HT-29 (cell line): ENCODE data around the gene FRRS1. TPM values are rescaled to one million over a fixed set of nuclear protein-coding genes. Genes with fewer than 3 reads are reported as not detected.

Experiments
- DNase-seq: peaks from one replicate; pipeline ENCODE4 v3.0.0-alpha.2; 2015; ENCODE audit warnings: low spot score
- small RNA-seq: library from RNA; depleted of rRNA; stranded (forward); fragments of <200 nt; gene quantifications from one replicate; pipeline ENCODE3, GENCODE V24; 2014
- total RNA-seq: library from RNA; depleted of rRNA; stranded (reverse); fragments of >200 nt; shearing (Covaris generic); gene quantifications from 2 replicates; pipeline ENCODE4 v1.2.3, GENCODE V29; 2014; rRNA removed

Gene FRRS1
- total RNA-seq, 1 experiment from 2014 or later: 9.0 TPM

DNA sequence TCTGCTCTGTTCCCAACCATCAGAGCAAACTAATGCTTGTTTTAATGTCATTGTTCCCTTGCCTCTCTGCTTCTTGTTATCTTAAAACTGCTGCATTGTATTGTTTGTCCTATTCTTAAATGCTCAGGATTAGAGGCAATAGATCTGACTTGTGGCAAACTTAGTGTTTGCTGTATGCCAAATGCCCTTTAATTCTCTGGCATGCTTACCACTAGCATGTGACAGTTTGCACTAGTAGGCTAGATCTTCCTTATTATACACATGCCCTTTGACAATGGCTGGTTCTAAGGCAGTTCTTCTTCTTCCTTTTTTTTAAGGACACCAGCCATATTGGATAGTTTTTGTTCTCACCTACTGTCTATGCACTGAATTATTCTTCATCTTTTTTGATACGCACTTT is 90.4 kb downstream of the FRRS1 start:
- DNase-seq: no peak

DNA sequence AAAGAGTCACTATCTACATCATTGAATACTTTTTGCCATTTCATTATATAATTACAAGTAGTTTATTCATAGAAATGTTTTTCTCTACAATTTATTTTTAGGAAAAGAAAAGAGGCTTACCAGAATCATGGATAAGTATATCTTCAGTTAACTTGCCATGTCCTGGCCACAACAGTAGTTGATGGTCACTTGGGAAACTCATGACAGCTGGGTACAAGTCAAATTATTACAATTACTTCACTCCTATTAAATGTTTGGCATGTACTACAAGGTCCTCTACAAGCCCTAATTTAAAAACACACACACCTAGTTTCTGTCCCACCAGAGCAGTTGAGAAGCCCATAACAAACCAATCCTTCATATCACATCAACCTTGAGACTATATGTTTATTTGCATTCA is 91.1 kb downstream of the FRRS1 start:
- DNase-seq: no peak

DNA sequence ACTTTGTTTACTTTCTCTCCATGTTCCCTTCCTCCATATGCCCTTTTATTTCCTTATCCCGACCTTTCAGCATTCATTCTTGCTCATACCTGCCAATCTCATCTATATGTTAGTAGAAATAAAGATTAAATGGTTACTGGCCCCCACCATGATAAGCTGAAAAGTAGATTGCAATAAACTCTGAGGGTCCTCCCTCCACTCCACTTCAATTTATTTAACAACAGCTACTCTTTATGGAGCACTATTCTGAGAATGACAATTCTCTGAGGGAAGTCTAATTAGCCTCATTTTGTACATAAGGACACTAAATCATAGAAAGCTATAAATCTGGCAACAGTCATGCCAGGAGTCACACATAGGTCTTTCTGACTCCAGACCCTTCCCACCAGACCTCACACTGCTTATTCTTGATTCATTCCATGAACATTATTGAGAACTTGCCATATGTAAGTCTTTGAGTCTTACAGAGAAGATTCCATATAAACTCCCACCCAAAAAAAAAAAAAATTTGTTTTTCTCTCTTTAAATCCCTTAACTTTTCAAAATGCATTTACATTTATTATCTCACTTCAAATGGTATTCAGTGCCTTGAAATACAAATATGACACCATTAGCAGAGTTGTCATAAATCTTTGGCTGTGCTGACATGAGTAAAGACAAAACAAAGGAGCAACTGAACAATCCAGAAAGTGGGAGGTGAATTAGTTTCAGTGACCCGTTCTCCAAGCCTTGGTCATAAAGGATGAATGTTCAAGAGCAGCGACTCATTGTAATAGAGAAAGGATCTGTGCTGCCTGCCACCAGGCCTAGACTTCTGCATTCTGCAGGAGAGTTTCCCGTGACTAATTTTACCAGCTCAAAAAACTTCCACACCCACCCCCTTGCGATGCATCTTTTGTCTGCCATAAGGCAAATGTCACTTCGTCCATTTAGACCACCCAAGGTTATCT is 92.0 kb downstream of the FRRS1 start:
- DNase-seq: no peak

DNA sequence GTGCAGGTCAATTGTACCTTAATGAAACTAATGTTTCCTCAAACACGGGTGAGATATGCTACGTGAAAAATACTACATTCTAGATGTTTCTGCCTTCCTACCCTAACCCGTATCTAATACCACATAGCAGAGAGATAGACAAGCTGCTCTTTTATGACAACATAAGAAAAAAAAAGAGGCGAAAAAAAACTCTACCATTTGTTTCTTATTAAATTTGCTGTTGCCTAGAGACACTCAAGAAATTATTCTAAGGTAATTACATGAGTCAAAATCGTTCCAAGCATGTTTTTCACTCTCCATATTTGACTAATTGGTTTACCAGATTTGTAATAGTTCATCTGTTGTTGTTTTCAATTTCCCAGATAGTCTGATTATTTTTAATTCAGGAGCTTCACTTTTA is 93.1 kb downstream of the FRRS1 start:
- DNase-seq: no peak

DNA sequence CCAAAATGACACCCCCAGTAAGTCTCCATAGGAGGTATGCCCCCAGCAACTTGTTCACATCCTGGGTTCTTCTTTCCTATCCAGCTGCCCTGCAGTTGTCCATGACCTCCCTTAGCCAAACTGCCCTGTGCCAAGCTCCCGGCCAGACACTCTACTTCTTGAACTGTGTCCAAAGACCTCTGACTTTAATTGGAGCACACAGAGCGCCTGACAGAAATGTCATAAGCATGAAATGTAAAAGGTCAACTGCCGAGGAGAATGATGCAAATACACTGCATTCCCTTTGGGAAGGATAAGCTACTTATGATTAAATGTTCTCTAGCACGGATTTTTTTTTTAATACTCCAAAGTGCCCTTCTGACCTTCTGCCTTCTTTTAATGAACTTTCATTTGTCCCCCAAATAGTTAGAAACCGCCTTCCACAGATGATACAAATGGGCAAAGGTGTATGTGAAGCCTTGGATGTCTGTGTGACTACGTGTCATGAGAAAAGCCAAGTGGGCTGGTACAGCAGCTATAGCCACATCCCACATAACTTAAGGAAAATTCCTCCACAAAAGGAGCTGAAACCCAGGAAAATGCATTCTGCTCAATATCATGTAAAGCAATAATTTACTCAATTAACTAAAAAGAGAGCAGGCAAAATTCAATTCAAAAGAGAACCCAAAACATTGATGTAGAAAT is 93.8 kb downstream of the FRRS1 start:
- no peak for DNase-seq

DNA sequence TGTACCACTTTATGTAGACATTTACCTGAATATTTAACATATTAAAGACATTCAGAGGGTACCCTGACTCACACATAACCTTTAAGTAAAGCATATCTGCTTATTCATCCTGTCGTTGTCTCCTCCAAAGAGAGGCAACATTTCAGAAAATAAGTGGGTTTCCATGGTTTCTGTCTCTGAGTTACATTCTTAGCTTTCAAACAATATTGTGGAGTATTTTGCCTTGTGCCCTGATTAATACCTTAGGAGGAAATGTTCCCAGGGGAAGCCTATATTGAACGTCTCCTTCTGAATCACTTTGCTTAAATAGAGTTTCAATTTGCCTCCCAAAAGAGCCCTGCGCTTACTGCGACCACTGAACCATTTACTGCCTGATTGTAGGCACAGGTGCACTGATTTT is 94.4 kb downstream of the FRRS1 start:
- no peak for DNase-seq

DNA sequence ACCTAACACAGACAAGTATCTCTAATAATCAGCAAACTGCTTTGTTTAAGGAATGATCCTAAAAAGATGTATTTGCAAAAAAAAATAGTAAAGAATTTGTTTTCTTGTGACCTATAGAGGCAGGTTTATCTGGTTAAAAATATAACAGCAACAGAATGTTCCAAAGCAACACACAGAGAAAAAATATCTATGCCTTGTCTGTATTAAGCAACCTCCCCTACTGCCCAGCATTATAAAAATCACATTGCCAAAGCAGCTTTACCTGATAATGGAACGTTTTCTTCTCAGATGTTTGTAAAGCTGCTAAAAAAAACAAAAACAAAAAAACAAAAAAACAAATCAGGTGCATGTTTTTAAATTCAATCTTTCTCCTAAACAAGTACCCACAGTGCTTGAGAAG is 95.9 kb downstream of the FRRS1 start:
- no peak for DNase-seq

DNA sequence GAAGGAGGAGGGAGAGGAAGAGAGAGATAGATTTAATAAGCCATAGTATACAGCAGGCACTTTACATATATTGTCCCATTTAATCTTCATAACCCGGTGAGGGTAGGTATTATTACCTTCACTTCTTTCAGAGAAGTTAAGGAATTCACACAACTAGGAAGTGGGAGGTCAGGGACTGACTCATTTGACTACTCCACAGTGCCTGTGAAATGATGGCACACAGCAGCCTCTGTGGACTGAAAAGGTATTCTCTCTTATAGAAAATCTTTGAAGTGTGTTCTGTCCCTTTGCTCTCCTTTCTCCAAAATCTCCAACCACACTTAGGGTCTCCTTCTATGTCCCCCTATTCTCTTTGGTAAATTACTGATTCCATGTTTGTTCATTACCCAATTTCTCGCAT is 96.6 kb downstream of the FRRS1 start:
- no peak for DNase-seq

DNA sequence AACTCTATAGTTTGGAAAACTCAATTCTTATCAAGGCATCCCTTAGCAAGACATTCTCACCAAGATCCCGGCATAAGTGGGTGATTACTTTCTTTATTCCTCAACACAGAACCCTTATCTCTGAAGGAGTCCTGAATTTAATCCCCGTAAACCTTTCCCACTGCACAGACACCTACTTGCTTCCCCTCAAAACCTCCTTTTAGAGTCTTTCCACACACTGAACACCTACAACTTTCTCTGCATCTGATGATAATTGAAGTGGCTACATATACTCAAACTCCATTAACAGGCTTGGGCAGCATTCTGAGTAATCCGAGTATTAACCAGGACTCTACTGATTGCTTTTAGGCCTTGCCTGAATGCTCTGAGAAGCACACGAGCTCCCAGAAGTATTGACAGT is 97.1 kb downstream of the FRRS1 start:
- no peak for DNase-seq

DNA sequence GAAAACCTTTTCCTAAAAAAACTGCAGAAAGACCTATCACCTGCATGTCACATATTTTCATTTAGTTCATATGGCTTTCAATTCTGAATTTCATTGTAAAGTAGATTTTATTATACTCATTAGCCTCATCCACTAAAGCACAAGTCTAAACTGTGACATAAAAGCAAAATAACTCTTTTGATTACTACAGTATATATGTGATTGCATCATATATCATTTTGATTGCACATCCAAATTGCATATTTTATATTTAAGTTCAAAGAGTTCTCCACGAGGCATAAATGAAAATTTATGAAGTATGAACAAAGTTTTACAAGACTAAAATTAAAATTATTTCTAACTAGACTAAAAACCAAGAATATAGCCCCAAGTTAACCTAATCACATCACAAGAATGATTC is 101.2 kb downstream of the FRRS1 start:
- DNase-seq: no peak

DNA sequence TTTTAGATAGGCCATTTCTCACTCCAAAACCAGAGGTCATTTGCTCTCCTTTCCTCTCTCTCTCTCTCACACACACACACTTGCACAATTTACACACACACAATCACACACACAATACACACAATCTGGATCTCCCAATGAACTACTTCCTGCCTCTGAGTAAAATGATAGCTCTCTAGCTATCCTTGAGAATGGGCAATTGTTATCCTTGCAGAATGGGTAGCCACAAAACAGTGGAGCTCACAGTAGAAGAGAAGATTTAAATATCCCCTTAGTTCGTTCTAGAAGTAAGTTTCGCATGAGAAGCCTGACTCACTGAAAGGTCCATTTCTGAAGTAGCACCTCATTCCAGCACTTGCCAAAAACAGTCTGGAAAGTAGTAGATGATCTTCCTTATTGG is 102.9 kb downstream of the FRRS1 start:
- no peak for DNase-seq

DNA sequence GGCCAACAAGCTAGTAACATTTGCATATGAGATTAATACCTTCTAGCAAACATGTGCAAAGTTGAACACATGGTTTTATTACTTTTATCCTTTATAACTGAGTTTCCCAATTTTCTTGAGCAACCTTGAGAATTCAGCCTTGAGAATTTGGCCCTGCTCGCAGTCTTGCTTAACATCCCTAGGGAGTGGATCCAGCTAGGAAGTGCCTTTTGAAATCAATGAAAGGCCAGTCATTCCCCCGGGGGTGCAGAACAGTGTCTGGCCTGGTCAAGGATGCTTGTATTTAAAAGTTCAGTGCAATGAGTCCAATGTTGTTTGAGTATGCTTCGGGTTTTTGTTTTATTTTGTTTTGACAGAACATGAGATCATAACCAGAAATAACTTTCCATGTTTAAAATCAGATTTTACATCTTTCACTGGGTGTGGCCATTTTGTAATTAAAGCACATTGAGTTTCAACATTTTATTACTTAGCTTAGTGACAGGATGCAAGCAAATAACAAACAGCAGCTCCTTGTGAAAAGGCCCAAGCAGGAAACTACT is 103.8 kb downstream of the FRRS1 start:
- DNase-seq: no peak

DNA sequence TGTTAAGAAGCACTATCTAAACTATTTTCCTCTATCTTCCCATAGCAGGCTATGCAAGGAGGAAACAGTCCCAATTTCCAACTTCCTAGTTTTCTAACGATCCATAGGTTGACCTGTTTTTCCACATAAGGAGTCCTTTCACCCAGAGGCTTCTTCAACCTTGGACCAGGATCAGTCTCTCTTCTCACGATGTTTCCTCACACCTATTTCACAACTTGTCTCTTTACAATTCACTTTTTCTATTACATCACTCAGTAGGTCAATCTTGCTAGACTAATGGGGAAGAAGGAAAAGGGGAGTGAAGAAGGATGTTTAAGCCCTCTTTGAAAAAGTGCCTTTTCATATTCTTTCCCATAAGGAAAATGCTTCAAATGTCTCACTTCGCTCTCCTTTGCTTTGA is 104.7 kb downstream of the FRRS1 start:
- peak; percentile 48 for DNase-seq

DNA sequence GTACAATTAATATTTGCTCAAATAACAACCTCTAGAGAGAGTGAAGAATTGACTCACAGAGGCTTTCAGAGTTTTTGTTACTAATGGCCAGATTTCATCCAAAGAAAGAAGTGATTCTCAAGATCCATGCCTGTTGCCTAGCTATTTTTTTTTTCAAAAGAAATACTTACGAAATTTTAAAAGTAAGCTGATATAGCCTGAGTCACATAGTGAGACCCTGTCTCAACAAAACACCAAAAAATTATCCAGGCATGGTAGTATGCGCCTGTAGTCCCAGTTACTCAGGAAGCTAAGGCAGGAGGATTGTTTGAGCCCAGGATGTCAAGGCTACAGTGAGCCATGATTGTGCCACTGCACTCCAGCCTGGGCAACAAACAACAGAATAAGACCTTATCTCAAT is 105.9 kb downstream of the FRRS1 start:
- no peak for DNase-seq

DNA sequence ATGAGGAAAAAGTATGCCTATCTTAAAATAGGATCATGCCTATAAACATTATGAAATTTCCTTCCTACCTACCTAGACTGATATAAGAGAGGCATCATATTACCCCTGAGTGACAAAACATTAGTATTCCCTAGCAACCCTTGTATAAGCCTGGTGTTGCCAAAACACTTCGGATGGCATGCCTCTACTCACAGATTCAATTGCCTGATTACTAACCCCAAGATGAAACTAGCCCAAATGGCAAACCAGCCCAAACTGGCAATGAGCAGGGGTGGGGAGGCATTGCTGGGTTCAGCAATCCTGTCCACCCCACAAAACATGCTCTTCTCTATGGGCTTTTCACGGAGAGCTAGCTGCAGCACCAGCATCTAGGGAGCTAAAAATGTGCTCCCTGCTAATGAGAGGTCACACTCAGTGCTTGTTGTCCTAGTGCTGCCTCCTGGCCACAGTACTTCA is 106.7 kb downstream of the FRRS1 start:
- peak; percentile 81 for DNase-seq

Small RNA genes lying within 50 kb of the gene (small RNA-seq; reads per million reads assigned to genes)
- gene RF00019: not detected
- gene RNU4-75P: 0.72 reads per million, percentile 10 among the genes with 10 or more reads in this experiment

Other genes starting within 250 kb of the FRRS1 start
- 0.16 and 0.31 TPM in 2 replicates for gene PALMD, start 120.5 kb downstream of the FRRS1 start, total RNA-seq
- gene AGL, start 83.7 kb upstream of the FRRS1 start, total RNA-seq: 7.0 and 8.6 TPM in 2 replicates
- gene SLC35A3, start 203.4 kb upstream of the FRRS1 start, total RNA-seq: 30.5 and 30.8 TPM in 2 replicates